Endothelial cell of umbilical vein (primary cell): ENCODE data around the gene CNOT9. TPM values are rescaled to one million over a fixed set of nuclear protein-coding genes. Genes with fewer than 3 reads are reported as not detected.

ENCODE experiments used
- BruUV-seq: library from RNA; stranded (reverse); fragments of 400-500 nt; replicated peaks from 2 replicates; lab custom pipeline; 2021; lab: Mats Ljungman, UMichigan
- CTCF ChIA-PET: fragments of 300-600, 350-600 bp; sonication (Branson Sonifier 250); formaldehyde crosslinking; loops from one replicate; lab custom pipeline; 2021; ENCODE audit warnings: antibody characterized with exemption, inconsistent platforms; lab: Charles Lee
- POLR2A ChIA-PET: fragments of 300-600, 350-600 bp; sonication (Branson Sonifier 250); formaldehyde crosslinking; loops from one replicate; lab custom pipeline; 2021; ENCODE audit warnings: antibody characterized with exemption, inconsistent platforms; lab: Charles Lee
- DNase-seq: peaks from one replicate; pipeline ENCODE4 v3.0.0-alpha.2; 2011; ENCODE audit warnings: low read depth, low spot score
- FAIRE-seq: peaks from 2 replicates; lab custom pipeline; 2011; peaks lifted over from hg19 to GRCh38; lab: Jason Lieb, UNC
- H2AFZ ChIP-seq: 2 replicates; pipeline ENCODE4 v1.6.0; 2012; ENCODE audit warnings: low read depth, low read length, control low read depth, inconsistent platforms
- H3K27ac ChIP-seq: 2 replicates; pipeline ENCODE4 v1.5.1; 2011; ENCODE audit warnings: low read depth, mild to moderate bottlenecking, control low read depth, low read length, moderate library complexity; ENCODE audit not compliant: insufficient read depth
- H3K27me3 ChIP-seq, 2 experiments: 2 replicates each; pipeline versions ENCODE4 v1.6.0 to v1.6.1; 2011; ENCODE audit warnings: low read length in 2 of 2, mixed read lengths in 1 of 2; ENCODE audit not compliant: control insufficient read depth in 2 of 2, insufficient read depth in 2 of 2
- H3K36me3 ChIP-seq, 2 experiments: 2 replicates in 1 of 2; 3 replicates in 1 of 2; pipeline ENCODE4 v1.5.1; 2011; ENCODE audit warnings: low read length in 2 of 2, mild to moderate bottlenecking in 1 of 2, moderate library complexity in 1 of 2; ENCODE audit not compliant: control insufficient read depth in 2 of 2, insufficient read depth in 2 of 2; ENCODE audit errors: extremely low read depth in 1 of 2
- H3K4me1 ChIP-seq: 3 replicates; pipeline ENCODE4 v1.5.1; 2011; ENCODE audit warnings: mild to moderate bottlenecking, low read length; ENCODE audit not compliant: control insufficient read depth, insufficient read depth; ENCODE audit errors: extremely low read depth
- H3K4me2 ChIP-seq: 2 replicates; pipeline ENCODE4 v1.6.1; 2011; ENCODE audit warnings: low read length, control low read depth, mixed read lengths; ENCODE audit not compliant: insufficient read depth
- H3K4me3 ChIP-seq, 3 experiments: fragments of 200-600 bp in 1 of 3; sonication (generic), shearing (Covaris generic) in 1 of 3; replicated peaks in 1 of 3; 2 replicates each; pipeline ENCODE4 v1.5.1; 2011 to 2016; ENCODE audit warnings: control low read depth in 3 of 3, low read length in 3 of 3, mild to moderate bottlenecking in 2 of 3, inconsistent platforms in 1 of 3, low read depth in 1 of 3, moderate library complexity in 1 of 3; ENCODE audit not compliant: insufficient read depth in 1 of 3
- H3K79me2 ChIP-seq: 2 replicates; pipeline ENCODE4 v1.6.0; 2012; ENCODE audit warnings: low read length, inconsistent platforms; ENCODE audit not compliant: control insufficient read depth, insufficient read depth
- H3K9ac ChIP-seq: replicated peaks from 2 replicates; pipeline ENCODE3; 2011; ENCODE audit warnings: low read length, control low read depth; ENCODE audit not compliant: insufficient read depth; ENCODE audit errors: extremely low read depth
- H3K9me1 ChIP-seq: replicated peaks from 3 replicates; pipeline ENCODE4 v1.6.0; 2011; ENCODE audit warnings: mild to moderate bottlenecking, low read length; ENCODE audit not compliant: control insufficient read depth, insufficient read depth; ENCODE audit errors: extremely low read depth
- H3K9me3 ChIP-seq: replicated peaks from 2 replicates; pipeline ENCODE4 v1.5.1; 2012; ENCODE audit warnings: low read length, inconsistent platforms; ENCODE audit not compliant: control insufficient read depth, insufficient read depth
- H4K20me1 ChIP-seq: replicated peaks from 2 replicates; pipeline ENCODE3; 2011; ENCODE audit warnings: mild to moderate bottlenecking, low read length; ENCODE audit not compliant: control insufficient read depth, insufficient read depth; ENCODE audit errors: extremely low read depth
- EZH2 ChIP-seq: IDR thresholded peaks from 2 replicates; pipeline ENCODE4 v1.6.1; 2012; ENCODE audit warnings: borderline replicate concordance, low read depth, mild to moderate bottlenecking, moderate library complexity, low read length, inconsistent platforms; ENCODE audit not compliant: severe bottlenecking
- FOS ChIP-seq: IDR thresholded peaks from 2 replicates; pipeline ENCODE4 v1.6.1; 2011; ENCODE audit warnings: mild to moderate bottlenecking, low read length, moderate library complexity, borderline replicate concordance; ENCODE audit not compliant: insufficient read depth
- GATA2 ChIP-seq: IDR thresholded peaks from 2 replicates; pipeline ENCODE4 v1.7.0; 2011; ENCODE audit warnings: low read depth, mild to moderate bottlenecking, moderate library complexity, mixed read lengths, low read length; ENCODE audit not compliant: insufficient read length, insufficient read depth
- JUN ChIP-seq: IDR thresholded peaks from 2 replicates; pipeline ENCODE4 v1.6.1; 2011; ENCODE audit warnings: borderline replicate concordance, low read depth; ENCODE audit not compliant: insufficient read length, insufficient read depth
- MYC ChIP-seq: IDR thresholded peaks from one replicate; pipeline ENCODE4 v1.6.1; 2011; ENCODE audit warnings: mild to moderate bottlenecking, low read depth, low read length
- POLR2A ChIP-seq: IDR thresholded peaks from 2 replicates; pipeline ENCODE4 v1.6.1; 2012; ENCODE audit warnings: low read depth, mild to moderate bottlenecking, control low read depth, low read length
- POLR2AphosphoS5 ChIP-seq: IDR thresholded peaks from 2 replicates; pipeline ENCODE4 v1.6.1; 2012; ENCODE audit warnings: low read depth, mild to moderate bottlenecking, control low read depth, low read length, moderate library complexity; ENCODE audit not compliant: insufficient read depth
- dilution Hi-C: fragments of 300-500 bp; cut with MboI; formaldehyde crosslinking; loops from one replicate; pipeline ENCODE4 v1.15.0; 2019; ENCODE audit warnings: low sequenced_read_pairs; ENCODE audit not compliant: extremely low pct_ligation_motif_present
- intact Hi-C: fragments of 100-400 bp; cut with micrococcal nuclease; formaldehyde crosslinking; loops from one replicate; pipeline ENCODE4 v1.10.0; 2022
- polyA plus RNA-seq, 4 experiments: library from polyadenylated mRNA; depleted of rRNA in 3 of 4; stranded (reverse) in 3 of 4; unstranded in 1 of 4; fragments of >200 nt; gene quantifications; 2 replicates each; pipeline versions ENCODE4 v1.2.1 to v1.2.3, GENCODE V29; 2011 to 2012; ENCODE audit warnings: missing spikeins in 1 of 4
- total RNA-seq: library from RNA; stranded (reverse); gene quantifications from 2 replicates; pipeline ENCODE4 v1.2.3, GENCODE V29; 2021
- TF ChIP-seq, protein P1 (sequence below): IDR thresholded peaks from 2 replicates; pipeline ENCODE4 v1.6.1; 2011; ENCODE audit not compliant: insufficient read depth, insufficient read length
- TF ChIP-seq, protein P2 (sequence below), 2 donors: IDR thresholded peaks; 1 replicate in 1 of 2; 2 replicates in 1 of 2; pipeline ENCODE4 v1.5.1; 2011; ENCODE audit warnings: low read length in 2 of 2, mild to moderate bottlenecking in 2 of 2, moderate library complexity in 2 of 2, control low read depth in 1 of 2, inconsistent platforms in 1 of 2, low read depth in 1 of 2; ENCODE audit not compliant: insufficient read depth in 1 of 2; ENCODE audit errors: extremely low read depth in 1 of 2

The CNOT9 gene
- total and polyA plus RNA-seq, 2 donors (not counting 3 experiments of a cell fraction or from before 2014, with no cell fraction given): 53.2 to 68.9 TPM

DNA sequence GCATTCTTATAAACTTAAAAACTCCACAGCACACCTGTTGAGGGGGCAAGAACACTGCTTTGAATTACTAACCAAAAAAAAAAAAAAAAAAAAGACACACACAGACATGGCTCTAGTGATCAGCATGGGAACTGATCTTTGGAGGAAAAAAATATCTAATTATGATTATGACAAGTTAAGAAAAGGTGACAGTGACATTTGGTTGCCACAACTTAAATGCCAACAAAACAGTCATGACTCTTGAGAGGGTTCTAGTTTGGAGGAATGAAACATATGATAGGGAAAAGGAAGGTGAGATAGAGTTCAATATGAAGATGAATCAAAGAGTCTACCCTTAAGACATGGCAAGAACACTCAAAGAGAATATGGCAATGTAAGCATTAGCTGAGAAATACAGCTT, 21.1 kb upstream of the CNOT9 start:
- intact Hi-C loops (no loop called here), dilution Hi-C loops (no loop called here)
- Histone ChIP-seq H2AFZ (no peak overlapping the region), H4K20me1 (no peaks in the 10 kb centered on the region), H3K9ac (no peak overlapping the region), H3K36me3 (peaks cover 5 to 14% of the 10 kb centered on the region in 2 experiments), H3K4me3 (no peak overlapping the region), H3K9me3 (no peaks in the 10 kb centered on the region), H3K4me2 (no peak overlapping the region), H3K27me3 (no peaks in the 10 kb centered on the region), H3K9me1 (no peaks in the 10 kb centered on the region), H3K4me1 (no peaks in the 10 kb centered on the region), H3K27ac (no peak overlapping the region), H3K79me2 (no peaks in the 10 kb centered on the region)
- no peak for TF ChIP-seq EZH2
- TF ChIP-seq, protein P1, sequence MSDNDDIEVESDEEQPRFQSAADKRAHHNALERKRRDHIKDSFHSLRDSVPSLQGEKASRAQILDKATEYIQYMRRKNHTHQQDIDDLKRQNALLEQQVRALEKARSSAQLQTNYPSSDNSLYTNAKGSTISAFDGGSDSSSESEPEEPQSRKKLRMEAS: no peak
- no peak for TF ChIP-seq MYC
- TF ChIP-seq POLR2A: no peak
- no peak for TF ChIP-seq JUN
- TF ChIP-seq POLR2AphosphoS5: no peak
- no peak for TF ChIP-seq FOS
- TF ChIP-seq GATA2: no peak
- TF ChIP-seq, protein P2, sequence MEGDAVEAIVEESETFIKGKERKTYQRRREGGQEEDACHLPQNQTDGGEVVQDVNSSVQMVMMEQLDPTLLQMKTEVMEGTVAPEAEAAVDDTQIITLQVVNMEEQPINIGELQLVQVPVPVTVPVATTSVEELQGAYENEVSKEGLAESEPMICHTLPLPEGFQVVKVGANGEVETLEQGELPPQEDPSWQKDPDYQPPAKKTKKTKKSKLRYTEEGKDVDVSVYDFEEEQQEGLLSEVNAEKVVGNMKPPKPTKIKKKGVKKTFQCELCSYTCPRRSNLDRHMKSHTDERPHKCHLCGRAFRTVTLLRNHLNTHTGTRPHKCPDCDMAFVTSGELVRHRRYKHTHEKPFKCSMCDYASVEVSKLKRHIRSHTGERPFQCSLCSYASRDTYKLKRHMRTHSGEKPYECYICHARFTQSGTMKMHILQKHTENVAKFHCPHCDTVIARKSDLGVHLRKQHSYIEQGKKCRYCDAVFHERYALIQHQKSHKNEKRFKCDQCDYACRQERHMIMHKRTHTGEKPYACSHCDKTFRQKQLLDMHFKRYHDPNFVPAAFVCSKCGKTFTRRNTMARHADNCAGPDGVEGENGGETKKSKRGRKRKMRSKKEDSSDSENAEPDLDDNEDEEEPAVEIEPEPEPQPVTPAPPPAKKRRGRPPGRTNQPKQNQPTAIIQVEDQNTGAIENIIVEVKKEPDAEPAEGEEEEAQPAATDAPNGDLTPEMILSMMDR (IDR thresholded peaks at IDR 0.05; ENCODE audit: extremely low read depth in 1 of 2, insufficient read depth in 1 of 2, low read depth in 1 of 2, low read length in 2 of 2): no peak
- FAIRE-seq (no peak), DNase-seq (no peak)
- ChIA-PET CTCF (interaction anchor here (1.0 kb wide), 2 partner anchors 100 to 300 kb away, joined by 3 to 5 read pairs; no protein-coding TSS in a partner anchor), POLR2A (no interaction called here)
- BruUV-seq: no TSS peak
